SIG-M5 (cell line): ENCODE measurements around the gene PDE4D.

Experiments used
- DNase-seq: peaks from one replicate; lab custom pipeline; 2025; lab: John Stamatoyannopoulos, UW

Gene PDE4D

DNA sequence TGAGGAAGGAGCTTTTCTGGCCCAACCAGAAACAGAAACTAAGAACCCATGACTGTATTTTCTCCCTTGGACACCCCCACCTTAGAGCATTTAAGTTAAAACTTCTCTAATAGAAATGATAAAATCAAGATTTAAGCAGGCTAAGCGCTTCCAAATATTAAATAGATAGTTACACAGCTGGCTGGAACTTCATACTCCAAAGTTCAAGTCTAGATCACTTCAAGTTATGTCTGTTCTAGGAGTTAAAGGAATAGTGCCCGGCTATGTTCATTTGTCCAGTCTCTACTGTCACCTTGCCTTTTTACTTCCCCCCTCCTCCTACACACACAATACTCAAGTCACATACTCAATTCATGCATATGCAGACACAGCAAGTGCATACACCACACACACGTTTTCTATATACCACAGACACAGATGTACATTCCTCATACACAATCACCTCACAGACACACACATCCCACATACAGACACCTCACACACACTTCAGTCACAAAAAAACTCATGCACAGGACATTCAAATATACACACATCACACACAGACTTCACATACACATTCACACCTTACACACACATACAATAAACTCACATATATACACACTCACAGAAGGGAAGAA lies 237.7 kb downstream of the PDE4D start:
- DNase-seq = no peak

GRCh38 chr5:59654691-59655090 lies 238.8 kb downstream of the PDE4D start:
- no peak for DNase-seq

GRCh38 chr5:59652449-59652848 lies 241.1 kb downstream of the PDE4D start:
- DNase-seq = no peak

DNA sequence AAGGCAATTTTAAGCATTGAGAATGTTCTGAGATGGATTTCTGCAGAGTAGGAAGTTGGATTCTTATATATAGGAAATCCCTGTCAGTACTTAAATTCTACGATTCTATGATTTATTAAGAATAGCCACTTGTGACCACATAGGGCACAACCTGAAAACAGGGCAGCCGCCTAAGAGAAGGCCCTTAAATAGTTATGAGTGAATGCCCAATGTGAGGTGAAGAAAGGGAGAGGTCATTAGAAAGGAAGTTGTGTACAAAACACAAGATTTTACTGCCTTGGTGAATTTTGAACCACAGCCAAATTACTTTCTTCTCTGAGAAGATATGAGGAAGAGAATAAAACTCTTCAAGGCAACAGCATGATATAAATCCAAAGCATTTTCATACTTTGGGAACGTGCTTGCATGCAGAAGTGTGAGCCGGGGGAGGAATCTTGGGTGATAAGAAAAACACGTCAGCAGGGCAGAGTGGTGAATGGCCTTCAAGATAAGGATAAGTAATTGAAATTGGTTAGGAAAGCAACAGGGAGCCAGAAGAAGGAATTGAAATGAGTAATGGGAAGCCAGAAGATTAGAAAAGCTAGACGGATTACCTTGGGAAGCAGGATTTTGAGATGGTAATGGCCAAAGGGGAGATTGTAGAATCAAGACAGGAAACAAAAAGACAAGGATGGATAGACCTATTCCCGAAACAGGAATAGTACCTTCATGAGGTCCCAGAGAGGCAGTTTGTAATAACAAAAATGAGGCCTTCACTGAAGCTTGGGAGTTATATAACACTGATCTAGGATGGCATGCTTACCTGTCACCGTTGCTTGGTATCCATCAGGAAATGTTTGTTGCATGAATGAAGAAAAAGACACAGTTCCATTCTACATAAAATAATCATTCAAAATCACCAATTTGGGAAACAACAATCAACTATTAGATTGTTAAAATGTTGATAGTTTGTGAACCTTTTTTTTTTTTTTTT lies 244.3 kb downstream of the PDE4D start:
- no peak for DNase-seq

DNA sequence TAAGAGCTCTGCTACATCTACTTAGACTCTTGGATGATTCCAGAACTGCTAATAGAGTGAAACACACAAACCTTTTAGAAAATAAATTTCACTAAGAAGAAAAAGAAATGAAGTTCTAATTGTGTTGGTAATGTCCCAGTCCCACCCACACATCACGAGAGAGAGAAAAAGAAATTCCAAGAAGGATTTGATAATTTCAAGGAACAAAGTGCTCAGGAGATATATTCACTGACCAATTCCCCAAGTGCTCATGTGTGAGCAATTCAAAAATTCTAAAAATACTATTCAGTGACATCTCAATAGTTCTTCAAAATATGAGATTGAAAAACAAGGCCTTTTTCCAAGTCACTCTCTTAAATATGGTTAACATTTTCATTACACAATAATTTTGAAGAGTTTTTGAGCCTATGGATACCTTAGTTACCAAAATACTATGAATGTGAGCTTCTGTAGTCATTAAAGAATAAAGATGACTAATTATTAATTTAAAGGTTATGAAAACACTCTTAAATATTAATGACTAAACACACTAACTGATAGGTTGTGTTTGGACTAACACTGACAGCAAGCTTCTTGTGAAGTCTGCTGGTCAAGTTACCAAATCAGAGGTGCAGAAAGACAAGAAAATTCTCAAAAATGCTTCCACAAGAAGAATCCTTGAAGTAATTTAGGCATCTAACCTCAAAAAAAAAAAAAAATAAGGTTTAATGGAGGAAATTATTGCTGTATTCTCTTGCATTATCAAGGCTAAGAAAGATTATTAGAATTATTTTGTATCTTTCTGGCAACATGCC lies 245.3 kb downstream of the PDE4D start:
- no peak for DNase-seq

GRCh38 chr5:59645380-59645779 lies 248.1 kb downstream of the PDE4D start:
- no peak for DNase-seq

- DNase-seq = no peak
Measured at GRCh38 chr5:59640411-59640810, 253.1 kb downstream of the PDE4D start.

DNA sequence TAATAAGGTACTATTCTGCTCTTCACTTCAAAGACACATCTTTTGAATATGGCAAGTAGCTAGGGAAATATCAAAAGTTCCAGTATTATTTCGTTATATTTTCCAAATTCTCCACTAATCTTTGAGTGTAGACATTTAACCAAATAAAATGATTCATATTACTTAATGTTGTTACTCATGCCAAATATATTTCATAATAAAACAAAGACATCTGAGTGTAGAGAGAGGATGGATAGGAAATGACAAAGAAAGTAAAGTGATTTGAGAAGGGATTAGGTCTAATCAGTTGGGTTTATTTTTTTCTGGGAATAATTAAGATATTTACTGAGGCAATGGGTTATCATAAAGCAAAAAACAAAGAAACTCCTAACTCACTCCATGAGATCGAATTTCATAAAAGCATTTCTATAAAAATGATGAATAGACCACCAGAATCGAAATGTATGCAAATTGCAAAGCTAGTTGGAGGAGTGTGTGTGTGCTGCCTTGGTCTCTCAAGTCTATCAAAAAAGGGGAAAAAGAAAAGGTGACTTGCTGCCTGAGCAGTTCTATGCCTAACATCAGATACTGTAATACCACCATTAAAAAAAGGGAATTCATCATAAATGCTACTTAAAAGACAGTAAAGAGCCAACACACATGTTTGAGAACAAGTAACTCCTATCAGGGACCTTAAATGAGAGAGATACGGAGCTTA lies 255.5 kb downstream of the PDE4D start:
- no peak for DNase-seq

GRCh38 chr5:59629561-59629960 lies 264.0 kb downstream of the PDE4D start:
- DNase-seq = no peak

DNA sequence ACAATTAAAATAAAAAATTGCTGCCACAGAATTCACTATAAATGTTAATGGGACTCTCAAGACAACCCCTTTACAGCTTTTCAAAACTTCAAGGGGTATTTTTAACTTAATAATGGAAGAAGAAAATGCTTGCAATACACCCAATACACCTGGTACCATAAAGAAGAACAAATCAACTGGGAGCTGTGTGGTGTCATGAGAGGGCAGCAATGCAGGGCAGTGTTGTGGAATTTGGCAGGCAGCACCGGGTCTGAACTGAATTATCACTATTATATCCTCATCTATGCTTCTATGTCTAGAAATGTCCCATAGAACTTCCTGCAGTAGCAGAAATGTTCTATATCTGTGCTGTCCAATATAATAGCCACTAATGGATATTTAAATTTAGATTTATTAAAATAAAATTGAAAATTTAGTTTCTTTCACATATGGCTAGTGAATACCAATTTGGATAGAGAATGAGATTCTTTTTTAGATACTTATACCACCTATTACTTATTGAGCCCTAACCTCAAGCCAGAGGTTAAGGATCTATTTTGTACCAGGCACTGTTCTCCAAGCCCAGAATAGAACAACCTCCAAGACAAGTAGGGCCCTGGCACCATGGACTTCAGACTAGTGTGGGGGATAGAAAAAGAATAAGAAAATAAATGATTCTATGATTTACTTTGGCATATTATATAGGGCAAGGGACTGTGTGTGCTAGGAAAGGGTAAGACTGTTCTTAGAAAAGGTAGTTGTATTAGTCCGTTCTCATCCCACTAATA lies 265.3 kb downstream of the PDE4D start:
- no peak for DNase-seq

DNA sequence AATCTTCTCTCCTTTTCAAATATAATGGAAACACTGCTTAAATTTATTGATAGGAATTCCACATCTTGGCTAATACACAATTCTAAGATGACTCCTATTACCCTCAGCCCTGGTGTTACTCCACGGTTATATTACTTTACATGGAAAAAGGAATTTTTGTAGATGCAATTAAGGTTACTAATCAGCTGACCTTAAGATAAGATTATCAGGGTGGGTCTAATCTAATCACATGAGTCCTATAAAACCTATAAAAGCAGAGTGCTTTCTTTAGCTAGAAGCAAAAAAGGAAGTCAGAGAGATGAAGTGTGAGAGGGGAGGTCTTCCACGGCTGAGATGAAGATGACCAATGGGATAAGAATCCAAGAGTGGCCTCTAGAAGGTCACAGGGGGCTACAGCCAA lies 268.6 kb downstream of the PDE4D start:
- no peak for DNase-seq

GRCh38 chr5:59622848-59623247 lies 270.7 kb downstream of the PDE4D start:
- DNase-seq = no peak

DNA sequence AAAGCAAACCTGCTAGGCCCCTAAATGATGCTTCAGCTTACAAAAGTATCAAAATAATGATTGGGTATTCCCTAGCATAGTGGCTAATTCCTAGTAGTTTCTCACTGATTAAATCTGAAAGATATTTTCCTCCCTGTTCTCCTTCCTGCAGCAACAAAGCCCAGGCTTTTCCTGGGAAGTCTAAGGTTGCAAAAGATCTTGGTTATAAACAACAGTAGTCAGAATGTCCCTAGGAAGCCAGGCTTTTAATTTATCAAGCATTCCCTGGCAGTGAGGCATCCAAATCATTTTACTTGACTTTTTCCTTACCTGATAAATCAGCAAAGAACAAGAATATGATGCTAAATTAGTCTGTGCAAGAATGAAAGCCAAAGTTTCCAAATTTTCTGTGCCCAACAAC lies 272.0 kb downstream of the PDE4D start:
- no peak for DNase-seq

- DNase-seq = no peak
Measured at GRCh38 chr5:59620535-59621212, 272.9 kb downstream of the PDE4D start.

- no peak for DNase-seq
Measured at GRCh38 chr5:59618644-59619043, 274.9 kb downstream of the PDE4D start.

DNA sequence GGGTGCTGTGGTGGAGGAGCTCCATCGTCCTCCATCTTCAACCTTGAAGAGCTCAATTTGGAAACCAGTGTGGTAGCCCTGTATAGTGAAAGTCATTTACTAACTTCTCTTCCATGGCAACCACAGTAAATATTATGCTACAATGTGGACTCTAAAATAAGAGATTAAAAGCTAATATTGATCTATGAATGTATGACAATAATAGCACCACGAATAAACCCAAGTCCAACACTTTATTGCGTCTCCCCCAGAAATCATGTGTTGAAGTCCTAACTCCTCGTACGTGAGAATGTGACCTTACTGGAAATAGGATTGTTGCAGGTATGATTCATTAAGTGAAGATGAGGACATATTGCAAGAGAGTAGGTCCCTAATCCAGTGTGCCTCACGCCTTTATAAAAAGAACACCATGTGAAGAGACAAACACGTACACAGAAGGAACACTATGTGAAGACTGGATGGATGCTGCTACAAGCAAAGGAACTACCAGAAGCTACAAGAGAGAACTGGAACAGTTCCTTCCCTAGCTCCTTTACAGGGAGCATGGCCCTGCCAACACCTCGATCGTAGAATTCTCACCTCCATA lies 276.2 kb downstream of the PDE4D start:
- DNase-seq = no peak

GRCh38 chr5:59616413-59616812 lies 277.1 kb downstream of the PDE4D start:
- no peak for DNase-seq

DNA sequence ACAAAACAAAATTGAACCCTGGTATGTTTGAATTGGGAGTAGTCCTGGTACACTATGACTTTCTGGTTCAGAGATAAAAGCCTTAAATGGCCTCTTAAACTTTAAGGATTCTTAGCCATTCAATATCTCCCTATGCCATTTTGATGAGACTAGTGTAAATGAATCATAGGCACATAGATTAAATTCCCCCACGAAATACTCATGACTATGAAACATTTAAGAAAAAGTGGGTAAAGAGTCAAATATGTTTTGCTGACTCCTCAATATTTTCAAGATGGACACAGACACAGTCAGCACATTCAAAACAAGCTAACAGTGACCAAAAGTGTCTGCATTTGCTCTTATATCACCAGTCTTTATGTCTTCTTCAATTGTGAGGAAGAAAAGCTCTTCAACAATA lies 278.3 kb downstream of the PDE4D start:
- no peak for DNase-seq

GRCh38 chr5:59609501-59610265 lies 283.8 kb downstream of the PDE4D start:
- DNase-seq = no peak

- no peak for DNase-seq
Measured at GRCh38 chr5:59608745-59609144, 284.8 kb downstream of the PDE4D start.
